K562 (cell line): Measurements from ENCODE around the gene RPL29.
A peak's percentile ranks its signal among the peaks of the same experiment; 100 is the strongest.

Experiments used
- CTCF ChIP-seq, 3 experiments: IDR thresholded peaks in 2 of 3; conservative IDR thresholded peaks in 1 of 3; 2 replicates each; pipeline ENCODE4 v1.5.1; 2011 to 2012; ENCODE audit warnings: low read length in 3 of 3, mild to moderate bottlenecking in 3 of 3, control low read depth in 2 of 3, improper control_type of control experiment in 1 of 3, inconsistent platforms in 1 of 3, low read depth in 1 of 3, mixed read lengths in 1 of 3, moderate library complexity in 1 of 3; ENCODE audit not compliant: insufficient read depth in 2 of 3
- DDX20 ChIP-seq: fragments of 450-650 bp; IDR thresholded peaks from 2 replicates; pipeline ENCODE4 v1.6.1; 2016; ENCODE audit warnings: missing genetic modification characterization, low read depth, mild to moderate bottlenecking, missing compliant biosample characterization, moderate library complexity

- TF ChIP-seq CTCF (IDR thresholded peaks at IDR 0.05 in 2 of 3, conservative IDR thresholded peaks at IDR 0.05 in 1 of 3; ENCODE audit: insufficient read depth in 2 of 3, low read depth in 1 of 3, low read length in 3 of 3) (peak in 2 of 3 experiments; percentile 4 to 37; a peak in 2 of 6 replicates), DDX20 (tag) (no peak)
These were observed 45.5 kb upstream of the RPL29 start for GRCh38 chr3:52041118-52041731.
